GM21423 (cell line): ENCODE results near the gene ZCCHC24.

Source experiments
- ATAC-seq: cut with Tn5 transposase; IDR thresholded peaks from one replicate; pipeline ENCODE4 v1.9.1; 2021; ENCODE audit warnings: mild to moderate bottlenecking, moderate library complexity; ENCODE audit not compliant: unreplicated experiment

The ZCCHC24 gene

DNA sequence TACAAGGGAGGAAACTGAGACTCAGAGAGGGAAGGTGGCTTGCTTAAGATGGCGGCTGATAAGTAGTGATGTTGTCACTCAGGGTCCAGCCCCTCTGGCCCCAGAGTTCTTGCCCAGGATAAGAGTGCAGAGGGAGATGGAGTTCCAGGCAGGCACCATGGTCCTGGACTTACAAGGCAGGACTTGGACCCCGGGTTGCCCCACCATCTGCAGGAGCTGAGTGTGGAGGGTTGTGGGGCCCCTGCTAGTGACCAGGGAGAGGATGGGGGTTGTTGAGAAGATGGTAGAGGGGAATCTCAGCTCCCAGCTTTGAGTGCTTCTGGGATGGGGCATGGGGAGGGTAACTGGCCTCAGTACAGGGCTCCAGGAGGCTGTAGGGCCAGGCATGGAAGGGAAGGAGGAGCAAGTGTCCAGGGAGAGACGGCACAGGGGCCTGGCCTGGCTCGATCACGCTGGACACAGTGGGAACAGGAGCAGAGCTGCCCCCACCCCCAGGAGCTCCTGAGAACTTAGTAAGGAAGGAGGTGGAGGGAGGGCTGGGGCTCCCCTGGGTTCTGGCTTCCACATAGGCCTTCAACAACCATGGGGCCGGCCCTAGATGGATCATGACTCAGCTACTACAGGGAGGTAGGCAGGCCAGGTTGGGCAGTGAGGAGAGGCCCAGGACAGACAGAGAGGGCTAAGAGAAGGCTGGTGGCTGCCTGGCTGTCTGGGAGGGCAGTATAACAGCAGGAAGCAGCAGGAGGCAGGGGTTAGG is 69.9 kb downstream of the ZCCHC24 start:
- no peak for ATAC-seq

DNA sequence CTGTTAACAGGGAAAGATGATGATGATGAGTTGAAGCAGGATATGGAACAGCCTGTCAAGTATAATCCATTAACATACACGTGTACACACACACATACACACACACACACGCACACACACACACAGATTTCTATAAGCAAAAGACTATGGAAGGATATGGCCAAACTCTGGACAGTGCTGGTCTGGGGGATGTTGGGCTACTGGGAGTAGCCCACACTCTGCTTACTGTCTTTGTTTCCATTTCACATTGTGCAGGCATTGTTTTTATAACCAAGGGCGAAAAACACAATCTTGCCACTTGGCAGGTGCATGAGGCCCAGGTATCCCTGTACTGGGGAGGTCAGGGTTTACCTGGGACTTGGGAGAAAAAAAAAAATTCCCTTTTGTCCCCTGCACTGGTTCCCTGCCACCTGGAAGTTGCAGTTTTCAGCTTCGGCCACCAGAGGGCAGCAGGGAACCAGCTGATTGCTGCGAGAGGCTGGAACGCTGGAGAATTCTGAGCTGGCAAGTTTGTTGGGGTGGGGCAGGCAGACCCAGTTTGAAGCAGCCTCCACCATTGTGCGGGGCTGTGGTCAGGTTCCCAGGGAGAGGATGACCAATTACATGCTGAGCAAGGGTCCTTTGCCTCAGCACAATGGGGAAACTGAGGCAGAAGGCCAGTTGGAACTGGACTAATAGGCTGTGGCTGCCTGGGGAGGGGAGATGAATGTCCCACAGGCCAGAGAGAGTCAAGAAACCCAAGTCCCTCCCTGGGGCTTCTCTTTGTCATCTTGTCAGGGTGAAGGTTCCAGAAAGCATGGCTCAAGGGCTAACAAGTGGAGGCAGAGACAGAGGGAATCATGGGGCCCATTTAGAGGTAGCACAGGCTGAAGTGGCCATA is 70.9 kb downstream of the ZCCHC24 start:
- ATAC-seq = peak; percentile 53

DNA sequence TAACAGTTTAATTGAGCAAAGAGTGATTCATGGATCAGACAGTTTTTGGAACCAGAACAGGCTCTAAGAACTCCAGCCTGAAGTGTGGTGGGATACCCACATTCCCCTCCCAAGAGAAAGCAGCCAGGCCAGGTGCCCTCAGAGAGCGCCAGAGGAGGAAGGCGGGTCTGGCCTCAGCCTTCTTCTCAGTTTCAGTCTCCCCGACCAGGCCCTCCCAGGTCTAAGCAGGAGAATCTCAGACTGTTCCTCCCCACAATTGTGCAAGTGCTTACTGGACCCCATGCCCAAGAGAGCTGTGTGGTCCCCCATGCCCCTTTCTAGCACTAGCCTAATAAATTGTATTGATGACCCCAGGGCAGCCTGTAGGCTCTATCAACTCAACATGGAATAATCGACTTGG is 72.6 kb downstream of the ZCCHC24 start:
- no peak for ATAC-seq

DNA sequence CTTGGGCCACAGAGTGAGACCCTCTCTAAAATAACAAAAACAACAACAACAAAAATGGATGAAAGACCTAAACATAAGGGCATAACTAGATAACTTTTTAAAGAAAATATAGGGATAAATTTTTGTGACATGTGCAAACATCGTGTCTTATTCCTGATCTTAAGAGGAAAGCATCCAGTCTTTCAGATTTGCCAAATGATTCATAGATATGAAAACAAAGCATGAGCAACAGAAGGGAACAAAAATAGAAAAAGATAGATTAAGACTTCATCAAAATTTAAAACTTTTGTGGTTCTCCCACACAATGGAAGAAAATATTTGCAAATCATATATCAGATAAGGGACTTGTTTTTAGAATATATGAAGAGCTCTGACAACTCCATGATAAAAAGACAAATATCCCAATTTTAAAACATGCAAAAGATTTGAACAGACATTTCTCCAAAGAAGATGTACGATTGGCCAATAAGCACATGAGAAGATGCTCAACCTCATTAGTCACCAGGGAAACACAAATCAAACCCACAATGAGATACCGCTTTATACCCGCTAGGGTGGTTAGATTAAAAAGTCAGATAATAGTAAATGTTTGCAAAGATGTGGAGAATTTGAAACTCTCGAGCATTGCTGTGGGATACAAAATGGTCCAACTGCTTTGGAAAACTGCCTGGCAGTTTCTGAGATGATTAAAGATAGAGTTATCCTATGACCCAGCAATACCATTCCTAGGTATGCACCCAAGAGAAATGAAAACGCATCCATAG is 77.8 kb downstream of the ZCCHC24 start:
- ATAC-seq = no peak

DNA sequence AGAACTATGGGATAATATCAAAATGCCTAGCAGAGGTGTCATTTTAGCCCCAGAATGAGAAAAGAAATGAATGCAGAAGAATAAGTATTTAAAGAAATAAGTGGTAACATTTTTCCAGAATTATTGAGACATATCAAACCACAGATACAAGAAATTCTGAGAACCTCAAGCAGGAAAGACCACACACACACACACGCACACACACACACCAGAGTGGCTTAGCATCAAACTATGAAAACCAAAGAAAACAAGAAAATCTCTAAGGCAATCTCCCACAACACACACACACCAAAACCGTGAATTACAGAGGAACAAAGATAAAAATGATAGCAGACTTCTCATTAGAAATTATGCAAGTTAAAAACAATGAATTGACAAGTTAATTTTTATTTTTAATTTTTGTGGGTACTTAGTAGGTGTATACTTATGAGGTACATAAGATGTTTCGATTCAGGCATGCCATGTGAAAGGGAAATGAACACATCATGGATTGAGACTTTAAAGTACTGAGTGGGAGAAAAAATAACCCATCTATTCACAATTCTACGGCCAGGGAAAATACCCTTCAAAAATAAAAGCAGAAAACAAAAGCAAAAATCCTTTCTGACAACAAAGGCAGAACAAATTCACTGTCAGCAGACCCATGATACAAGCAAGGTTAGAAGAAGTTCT is 83.6 kb downstream of the ZCCHC24 start:
- ATAC-seq = no peak

DNA sequence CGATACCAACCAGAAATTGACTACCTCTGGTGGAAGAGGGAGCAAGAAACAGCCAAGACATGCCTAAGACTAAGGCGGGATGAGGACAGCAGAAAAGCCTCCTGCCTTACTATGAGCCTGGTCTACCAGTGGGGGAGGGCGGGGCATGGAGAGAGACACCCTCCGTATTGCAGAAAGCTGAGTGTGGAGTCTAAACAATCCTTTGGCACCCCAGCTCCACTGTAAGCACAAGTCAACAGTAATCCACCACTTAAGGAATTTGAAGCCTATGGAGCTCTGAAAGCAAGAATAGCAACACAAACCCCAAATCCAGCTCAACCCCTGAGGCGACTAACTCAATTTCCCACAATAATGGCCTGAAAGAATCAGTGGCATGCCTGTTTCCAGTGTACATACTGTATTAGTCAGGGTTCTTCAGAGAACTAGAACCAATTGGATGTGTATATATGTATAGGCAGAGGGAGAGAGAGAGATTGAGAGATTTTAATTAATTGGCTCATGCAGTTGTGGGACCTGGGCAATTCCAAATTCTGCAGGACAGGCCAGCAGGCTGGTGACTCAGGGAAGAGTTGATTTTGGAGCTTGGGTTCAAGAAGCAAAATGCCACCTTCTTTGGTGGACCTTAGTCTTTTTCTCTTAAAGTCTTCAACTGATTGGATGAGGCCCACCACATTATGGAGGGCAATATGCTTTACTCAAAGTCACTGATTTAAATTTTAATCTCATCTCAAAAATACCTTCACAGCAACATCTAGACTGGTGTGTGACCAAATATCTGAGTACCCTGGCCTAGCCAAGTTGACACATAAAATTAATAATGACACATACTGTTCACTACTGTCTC is 84.7 kb downstream of the ZCCHC24 start:
- no peak for ATAC-seq

DNA sequence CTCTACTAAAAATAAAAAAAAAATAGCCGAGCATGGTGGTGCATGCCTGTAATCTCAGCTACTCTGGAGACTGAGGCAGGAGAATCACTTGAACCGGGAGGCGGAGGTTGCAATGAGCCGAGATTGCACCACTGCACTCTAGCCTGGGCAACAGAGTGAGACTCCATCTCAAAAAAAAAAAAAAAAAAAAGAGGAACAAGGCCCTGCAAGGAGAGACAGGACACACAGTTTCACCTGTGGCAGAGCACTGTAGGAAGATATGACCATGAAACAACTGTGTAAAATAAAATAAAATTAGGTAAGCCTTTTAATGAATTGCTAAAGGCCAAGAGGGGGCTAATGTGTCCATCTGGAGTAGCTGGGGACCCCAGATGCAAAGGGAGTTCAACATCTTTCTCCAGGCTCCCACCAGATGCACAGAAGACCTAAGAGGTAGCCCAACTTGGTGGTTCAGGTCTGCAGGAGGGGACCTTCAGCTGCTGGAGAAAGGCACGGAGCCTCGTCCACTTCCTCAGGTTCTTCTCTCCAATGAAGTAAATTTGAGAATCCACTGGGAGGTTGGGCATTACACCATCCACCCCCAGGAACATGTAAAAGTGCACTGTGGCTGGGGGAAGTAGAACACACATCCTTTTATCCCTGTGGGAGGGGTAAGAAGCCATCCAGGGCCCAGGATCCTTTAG is 85.5 kb downstream of the ZCCHC24 start:
- no peak for ATAC-seq

DNA sequence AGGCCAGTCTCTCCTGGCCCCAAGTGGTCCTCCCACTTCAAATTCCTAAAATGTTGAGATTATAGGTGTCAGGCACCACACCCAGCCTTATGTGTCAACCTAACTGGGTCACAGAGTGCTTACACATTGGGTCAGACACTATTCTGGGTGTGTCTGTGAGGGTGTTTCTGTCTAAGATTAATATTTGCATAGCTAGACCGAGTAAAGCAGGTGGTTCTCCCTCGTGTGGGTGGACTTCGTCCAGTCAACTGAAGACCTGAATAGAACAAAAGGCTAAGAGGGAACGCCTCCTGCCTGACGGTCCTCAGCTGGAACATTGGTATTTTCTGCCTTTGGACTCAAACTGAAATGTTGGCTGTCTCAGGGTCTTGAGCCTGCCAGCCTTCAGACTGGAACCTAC is 86.6 kb downstream of the ZCCHC24 start:
- ATAC-seq = no peak

DNA sequence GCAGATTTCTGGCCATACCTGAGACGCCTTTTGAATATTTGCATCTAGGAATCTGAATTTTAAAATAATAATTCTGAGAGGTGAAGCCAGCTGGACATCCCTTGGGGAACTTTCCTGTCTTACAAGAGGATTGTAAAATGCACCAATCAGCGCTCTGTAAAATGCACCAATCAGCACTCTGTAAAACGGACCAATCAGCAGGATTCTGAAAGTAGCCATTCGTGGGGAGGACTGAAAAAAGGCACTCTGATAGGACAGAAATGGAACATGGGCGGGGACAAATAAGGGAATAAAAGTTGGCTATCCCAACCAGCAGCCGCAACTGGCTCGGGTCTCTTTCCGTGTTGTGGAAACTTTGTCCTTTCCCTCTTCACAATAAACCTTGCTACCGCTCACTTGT is 88.2 kb downstream of the ZCCHC24 start:
- ATAC-seq = no peak

DNA sequence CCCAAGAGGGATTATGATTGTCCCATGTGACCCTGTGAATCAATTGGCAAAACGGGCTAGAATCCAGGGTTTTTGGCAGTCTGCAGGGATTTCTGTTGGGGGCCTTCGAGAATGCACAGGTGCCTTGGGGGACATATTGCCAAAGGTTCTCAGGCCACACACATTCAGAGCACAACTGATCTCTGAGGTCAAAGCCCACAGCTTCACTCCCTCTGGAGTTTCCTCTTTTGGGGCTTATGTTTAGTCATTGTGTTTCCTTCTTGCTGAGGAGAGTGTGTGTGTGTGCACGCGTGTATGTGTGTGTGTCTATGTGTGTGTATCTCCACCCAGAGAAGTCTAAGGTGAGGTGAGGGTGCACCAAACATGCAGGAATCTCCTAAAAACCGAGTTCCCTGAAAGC is 89.3 kb downstream of the ZCCHC24 start:
- ATAC-seq = no peak

DNA sequence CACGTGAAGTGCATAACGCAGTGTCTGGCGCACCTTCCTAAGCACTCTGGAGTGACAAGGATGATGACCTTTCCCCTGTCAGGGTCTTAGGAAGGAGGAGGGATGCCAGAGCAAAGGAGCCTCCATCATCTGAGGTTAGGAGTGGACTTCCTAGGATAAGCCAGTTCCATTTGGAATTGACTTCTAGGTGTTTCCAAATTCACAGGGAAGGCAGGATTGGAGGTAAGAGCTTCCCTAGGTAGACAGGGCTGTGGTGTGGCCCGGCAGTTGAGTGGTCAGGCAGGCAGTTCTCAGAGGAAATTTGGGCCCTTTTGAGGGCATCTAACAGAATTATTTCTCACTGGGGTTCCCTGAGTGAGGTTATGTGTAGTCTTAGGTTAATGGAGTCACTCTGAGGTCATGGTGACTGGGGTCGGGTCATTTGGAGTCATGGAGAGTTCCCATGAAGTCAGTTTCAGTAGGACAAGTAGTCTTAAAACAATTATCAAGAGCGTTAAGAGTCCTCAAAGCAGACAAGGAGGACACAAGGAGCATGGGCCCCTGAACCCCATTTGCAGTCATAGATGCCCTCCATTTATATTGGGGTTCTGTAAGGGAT is 89.9 kb downstream of the ZCCHC24 start:
- no peak for ATAC-seq

DNA sequence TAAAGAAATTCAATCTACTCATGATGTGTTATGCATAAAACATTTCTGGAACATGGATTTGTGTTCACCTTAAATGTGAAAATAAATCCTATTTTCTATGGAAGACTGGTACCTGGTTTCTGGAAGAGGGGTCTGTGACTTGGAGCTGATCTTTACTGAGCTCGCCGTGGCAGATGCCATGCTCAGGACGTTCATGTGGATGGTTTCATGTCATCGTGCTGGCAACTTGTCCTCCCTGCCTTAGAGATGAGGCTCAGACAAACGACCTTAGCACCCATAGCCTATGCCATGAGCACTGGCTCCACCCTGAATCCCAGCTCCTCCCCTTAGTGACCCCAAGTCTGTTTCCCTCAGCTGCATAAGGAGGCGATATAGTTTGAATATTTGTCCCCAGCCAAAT is 90.8 kb downstream of the ZCCHC24 start:
- ATAC-seq = no peak

DNA sequence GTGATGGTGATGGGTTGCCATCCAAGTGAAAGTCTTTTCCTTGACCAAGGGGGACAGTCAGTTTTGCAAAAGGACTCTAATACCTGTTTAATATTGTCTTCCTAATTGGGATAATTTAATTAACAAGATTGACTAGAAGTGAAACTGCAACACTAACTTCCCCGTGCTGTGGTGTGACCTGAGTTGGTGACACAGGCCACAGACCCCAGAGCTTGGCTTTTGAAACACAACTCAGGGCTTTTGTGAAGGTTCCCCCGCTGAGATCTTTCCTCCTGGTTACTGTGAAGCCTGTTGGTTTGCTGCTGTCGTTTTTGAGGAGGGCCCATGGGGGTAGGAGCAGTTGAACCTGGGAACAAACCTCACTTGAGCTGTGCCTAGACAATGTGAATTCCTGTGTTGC is 91.3 kb downstream of the ZCCHC24 start:
- ATAC-seq = peak; percentile 54

DNA sequence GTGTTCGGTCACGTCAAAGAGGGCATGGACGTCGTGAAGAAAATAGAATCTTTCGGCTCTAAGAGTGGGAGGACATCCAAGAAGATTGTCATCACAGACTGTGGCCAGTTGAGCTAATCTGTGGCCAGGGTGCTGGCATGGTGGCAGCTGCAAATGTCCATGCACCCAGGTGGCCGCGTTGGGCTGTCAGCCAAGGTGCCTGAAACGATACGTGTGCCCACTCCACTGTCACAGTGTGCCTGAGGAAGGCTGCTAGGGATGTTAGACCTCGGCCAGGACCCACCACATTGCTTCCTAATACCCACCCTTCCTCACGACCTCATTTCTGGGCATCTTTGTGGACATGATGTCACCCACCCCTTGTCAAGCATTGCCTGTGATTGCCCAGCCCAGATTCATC is 91.7 kb downstream of the ZCCHC24 start:
- ATAC-seq = no peak

DNA sequence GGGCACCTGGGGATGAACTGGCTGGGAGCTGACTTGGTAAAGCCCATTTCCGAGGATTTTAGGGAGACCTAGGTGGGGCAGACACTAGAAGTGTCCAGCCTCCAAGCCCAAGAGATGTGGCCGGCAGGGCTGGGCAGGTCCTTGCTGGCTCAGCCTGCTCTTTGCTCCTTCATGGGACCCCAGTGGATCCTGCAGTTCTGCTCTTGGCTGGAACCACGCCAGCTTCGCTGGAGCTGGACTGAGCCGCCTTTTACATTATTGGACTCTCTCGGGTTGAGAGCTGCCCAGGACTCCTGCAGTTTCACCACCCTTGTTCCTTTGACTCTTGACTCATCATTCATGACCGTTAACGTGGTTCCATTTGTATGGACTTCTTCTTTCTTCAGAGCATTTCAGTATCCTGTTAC is 92.4 kb downstream of the ZCCHC24 start:
- ATAC-seq = no peak

DNA sequence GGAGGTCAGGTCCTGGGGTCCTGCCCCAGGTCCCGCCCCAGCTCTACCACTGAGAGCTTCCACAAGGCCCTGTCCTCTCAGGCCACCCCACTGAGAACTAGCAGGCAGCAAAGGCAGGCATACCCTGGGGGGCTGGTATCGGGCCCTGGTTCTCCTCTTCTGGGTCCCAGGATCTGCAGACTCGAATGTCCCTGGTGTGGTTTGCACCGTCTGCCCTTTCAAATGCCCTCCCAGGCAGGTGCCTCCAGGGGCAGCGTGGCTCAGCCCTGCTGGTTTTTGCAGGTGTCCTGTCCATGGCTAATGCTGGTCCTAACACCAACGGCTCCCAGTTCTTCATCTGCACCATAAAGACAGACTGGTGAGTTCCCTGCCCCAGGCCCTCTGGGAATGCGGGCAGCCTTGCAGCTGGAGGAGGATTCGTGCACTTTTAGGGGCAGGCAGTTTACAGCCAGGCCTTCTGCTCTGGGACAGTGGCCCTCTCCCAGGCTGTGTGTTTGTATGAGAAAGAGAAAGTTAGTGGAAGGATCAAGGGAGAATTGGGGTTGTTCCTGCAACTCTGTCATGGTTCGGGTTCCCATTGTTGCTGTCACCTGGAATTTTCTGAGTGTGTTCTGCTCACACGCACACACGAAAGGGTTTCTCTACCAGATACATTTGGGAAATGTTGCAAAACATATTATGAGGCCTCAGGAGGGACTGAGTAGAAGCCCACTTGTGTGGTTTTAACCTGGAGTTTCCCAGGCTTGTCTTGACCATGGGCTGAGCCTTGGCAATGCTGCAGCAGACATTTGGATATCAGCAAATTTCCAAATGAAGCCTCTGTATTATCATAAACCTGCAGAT is 93.2 kb downstream of the ZCCHC24 start:
- ATAC-seq = no peak

DNA sequence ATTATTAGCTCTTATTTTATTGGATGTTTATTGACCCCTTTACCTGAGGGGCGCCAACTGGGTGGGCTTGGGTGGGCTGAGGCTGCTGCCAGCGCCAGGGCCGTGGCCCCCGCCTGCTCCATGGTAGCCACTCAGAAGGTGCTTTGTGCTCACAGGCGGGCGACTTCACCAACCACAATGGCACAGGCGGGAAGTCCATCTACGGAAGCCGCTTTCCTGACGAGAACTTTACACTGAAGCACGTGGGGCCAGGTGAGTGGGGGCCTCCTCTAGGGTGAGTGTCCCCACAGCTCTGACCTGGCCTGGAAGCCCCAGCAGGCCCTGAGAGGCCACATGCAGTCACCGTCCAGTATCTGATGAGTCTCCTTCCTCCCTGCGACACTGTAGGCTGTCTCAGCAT is 94.1 kb downstream of the ZCCHC24 start:
- ATAC-seq = no peak
